ENCODE results near the gene PINLYP.

DNA sequence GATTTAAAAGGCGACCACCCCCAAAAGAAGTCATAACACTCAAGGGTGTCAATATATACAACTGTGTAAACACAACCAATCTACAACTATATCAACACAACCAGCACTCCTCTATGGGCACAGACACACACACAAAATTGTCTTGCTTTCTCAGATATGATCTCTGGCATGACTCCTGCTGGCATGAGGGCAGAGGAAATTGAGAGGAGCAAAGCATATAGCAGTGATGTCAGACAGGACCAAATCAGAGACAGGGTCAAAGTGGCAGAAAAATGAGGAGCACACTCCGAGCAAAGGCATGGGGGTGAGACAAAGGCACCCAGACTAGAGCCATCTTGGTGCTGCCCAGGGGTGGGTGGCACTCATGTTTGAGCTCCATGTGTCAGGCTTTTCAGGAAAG lies 10.7 kb downstream of the PINLYP start:
- TF ChIP-seq, protein P1, sequence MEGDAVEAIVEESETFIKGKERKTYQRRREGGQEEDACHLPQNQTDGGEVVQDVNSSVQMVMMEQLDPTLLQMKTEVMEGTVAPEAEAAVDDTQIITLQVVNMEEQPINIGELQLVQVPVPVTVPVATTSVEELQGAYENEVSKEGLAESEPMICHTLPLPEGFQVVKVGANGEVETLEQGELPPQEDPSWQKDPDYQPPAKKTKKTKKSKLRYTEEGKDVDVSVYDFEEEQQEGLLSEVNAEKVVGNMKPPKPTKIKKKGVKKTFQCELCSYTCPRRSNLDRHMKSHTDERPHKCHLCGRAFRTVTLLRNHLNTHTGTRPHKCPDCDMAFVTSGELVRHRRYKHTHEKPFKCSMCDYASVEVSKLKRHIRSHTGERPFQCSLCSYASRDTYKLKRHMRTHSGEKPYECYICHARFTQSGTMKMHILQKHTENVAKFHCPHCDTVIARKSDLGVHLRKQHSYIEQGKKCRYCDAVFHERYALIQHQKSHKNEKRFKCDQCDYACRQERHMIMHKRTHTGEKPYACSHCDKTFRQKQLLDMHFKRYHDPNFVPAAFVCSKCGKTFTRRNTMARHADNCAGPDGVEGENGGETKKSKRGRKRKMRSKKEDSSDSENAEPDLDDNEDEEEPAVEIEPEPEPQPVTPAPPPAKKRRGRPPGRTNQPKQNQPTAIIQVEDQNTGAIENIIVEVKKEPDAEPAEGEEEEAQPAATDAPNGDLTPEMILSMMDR (IDR thresholded peaks at IDR 0.05), result no peak
- no peak for TF ChIP-seq ZFX (IDR thresholded peaks at IDR 0.05; ENCODE audit: borderline replicate concordance)
